HG03159 (cell line): ENCODE results near the gene EHMT1.
"Not testable (repeated sequence)": the region's sequence is repeated elsewhere in the genome, so short reads cannot be mapped to it uniquely, and the experiment has no call there.

Experiments used
- ATAC-seq: cut with Tn5 transposase; IDR thresholded peaks from one replicate; pipeline ENCODE4 v1.9.1; 2021; ENCODE audit warnings: mild to moderate bottlenecking, moderate library complexity; ENCODE audit not compliant: unreplicated experiment

The EHMT1 gene

GRCh38 chr9:137838576-137838975 lies 219.8 kb downstream of the EHMT1 start:
- ATAC-seq = no peak

GRCh38 chr9:137843355-137843754 lies 224.6 kb downstream of the EHMT1 start:
- ATAC-seq = no peak

- ATAC-seq = no peak
Observed at GRCh38 chr9:137851516-137852267, 232.9 kb downstream of the EHMT1 start.

GRCh38 chr9:137853392-137853995 lies 234.7 kb downstream of the EHMT1 start:
- no peak for ATAC-seq

GRCh38 chr9:137860361-137860760 lies 241.6 kb downstream of the EHMT1 start:
- ATAC-seq = no peak

GRCh38 chr9:137865581-137866145 lies 246.9 kb downstream of the EHMT1 start:
- ATAC-seq = no peak

GRCh38 chr9:137866226-137867141 lies 247.7 kb downstream of the EHMT1 start:
- ATAC-seq = no peak

GRCh38 chr9:137870432-137870831 lies 251.6 kb downstream of the EHMT1 start:
- ATAC-seq = no peak

- no peak for ATAC-seq
Observed at GRCh38 chr9:137872296-137872695, 253.5 kb downstream of the EHMT1 start.

GRCh38 chr9:137873408-137873807 lies 254.6 kb downstream of the EHMT1 start:
- ATAC-seq = no peak

- no peak for ATAC-seq
Observed at GRCh38 chr9:137873858-137874362, 255.1 kb downstream of the EHMT1 start.

GRCh38 chr9:137875354-137875753 lies 256.5 kb downstream of the EHMT1 start:
- no peak for ATAC-seq

- ATAC-seq = no peak
Observed at GRCh38 chr9:137875846-137876245, 257.0 kb downstream of the EHMT1 start.

- no peak for ATAC-seq
Observed at GRCh38 chr9:137876269-137876668, 257.5 kb downstream of the EHMT1 start.

- no peak for ATAC-seq
Observed at GRCh38 chr9:137876781-137877386, 258.1 kb downstream of the EHMT1 start.

GRCh38 chr9:137877506-137878122 lies 258.8 kb downstream of the EHMT1 start, which contains the start of gene CACNA1B:
TSS of gene CACNA1B (plus strand) at chr9:137877782. CDS start at chr9:137877934, 152 bp downstream.
- ATAC-seq = not testable (repeated sequence)

- ATAC-seq = no peak
Observed at GRCh38 chr9:137878146-137878941, 259.5 kb downstream of the EHMT1 start.

GRCh38 chr9:137879052-137879451 lies 260.2 kb downstream of the EHMT1 start:
- ATAC-seq = no peak

GRCh38 chr9:137879566-137880150 lies 260.9 kb downstream of the EHMT1 start:
- no peak for ATAC-seq
